ENCODE data around the gene BMP6. TPM values are rescaled to one million over a fixed set of nuclear protein-coding genes. Genes with fewer than 3 reads are reported as not detected.

Gene BMP6
- total RNA-seq, 1 experiment from 2014 or later, result 1.6 TPM

DNA sequence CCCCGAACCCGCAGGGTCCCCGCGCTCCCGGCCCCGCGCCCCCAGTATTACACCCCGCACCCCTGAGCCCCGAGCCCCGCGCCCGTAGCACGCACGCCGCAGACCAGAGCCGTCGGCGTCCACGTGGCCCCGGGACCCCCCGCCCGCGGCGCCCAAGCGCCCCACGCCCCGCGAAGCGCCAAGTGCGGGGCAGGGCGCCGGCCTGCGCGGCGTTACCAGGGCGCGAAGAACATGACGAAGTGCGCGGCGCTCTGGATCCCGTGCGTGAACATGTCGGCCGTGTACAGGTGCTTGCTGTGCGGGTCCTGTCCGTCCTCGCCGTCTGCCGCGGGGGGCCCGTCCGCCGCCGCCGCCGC, 184.4 kb downstream of the BMP6 start:
- TF ChIP-seq JUND (IDR thresholded peaks at IDR 0.05), result no peak
- TF ChIP-seq, protein P1, sequence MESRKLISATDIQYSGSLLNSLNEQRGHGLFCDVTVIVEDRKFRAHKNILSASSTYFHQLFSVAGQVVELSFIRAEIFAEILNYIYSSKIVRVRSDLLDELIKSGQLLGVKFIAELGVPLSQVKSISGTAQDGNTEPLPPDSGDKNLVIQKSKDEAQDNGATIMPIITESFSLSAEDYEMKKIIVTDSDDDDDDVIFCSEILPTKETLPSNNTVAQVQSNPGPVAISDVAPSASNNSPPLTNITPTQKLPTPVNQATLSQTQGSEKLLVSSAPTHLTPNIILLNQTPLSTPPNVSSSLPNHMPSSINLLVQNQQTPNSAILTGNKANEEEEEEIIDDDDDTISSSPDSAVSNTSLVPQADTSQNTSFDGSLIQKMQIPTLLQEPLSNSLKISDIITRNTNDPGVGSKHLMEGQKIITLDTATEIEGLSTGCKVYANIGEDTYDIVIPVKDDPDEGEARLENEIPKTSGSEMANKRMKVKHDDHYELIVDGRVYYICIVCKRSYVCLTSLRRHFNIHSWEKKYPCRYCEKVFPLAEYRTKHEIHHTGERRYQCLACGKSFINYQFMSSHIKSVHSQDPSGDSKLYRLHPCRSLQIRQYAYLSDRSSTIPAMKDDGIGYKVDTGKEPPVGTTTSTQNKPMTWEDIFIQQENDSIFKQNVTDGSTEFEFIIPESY (IDR thresholded peaks at IDR 0.05; ENCODE audit: extremely low read depth, insufficient replicate concordance, low read length), result no peak
- Histone ChIP-seq H3K27me3 (ENCODE audit: insufficient read depth, low read length) (peaks cover 26% of the 10 kb centered on the region; the same call in 1 of the 2 replicates), H3K9me2 (ENCODE audit: insufficient read depth) (no peaks in the 10 kb centered on the region), H3K79me2 (ENCODE audit: insufficient read depth, low read length) (peaks cover 47% of the 10 kb centered on the region), H3K36me3 (ENCODE audit: control insufficient read depth in 1 of 2, insufficient read depth in 2 of 2, low read length in 2 of 2) (peaks cover 0 to 5% of the 10 kb centered on the region in 2 experiments; a peak in 1 of 4 replicates), H3K4me1 (ENCODE audit: control insufficient read depth in 1 of 2, insufficient read depth in 2 of 2, low read length in 2 of 2) (peaks cover 5 to 24% of the 10 kb centered on the region in 2 experiments), H3K27ac (ENCODE audit: low read depth, low read length) (peak overlapping the region; percentile 87), H2AFZ (ENCODE audit: low read depth, low read length, poor library complexity, severe bottlenecking) (no peak overlapping the region), H3K4me2 (ENCODE audit: low read length) (peak overlapping the region; percentile 91), H3K4me3 (replicated peaks in 1 of 2; ENCODE audit: low read depth in 1 of 2, low read length in 2 of 2) (peak overlapping the region; percentile 79 to 94), H4K20me1 (ENCODE audit: insufficient read depth) (peaks cover 6% of the 10 kb centered on the region; the same call in 1 of the 2 replicates), H3K9ac (ENCODE audit: low read length) (peak overlapping the region; percentile 92), H3K9me3 (ENCODE audit: control insufficient read depth in 1 of 2, insufficient read depth in 1 of 2, low read depth in 1 of 2, low read length in 2 of 2) (no peaks in the 10 kb centered on the region)
- ChIA-PET CTCF (interaction anchor here (0.6 kb wide), 1 partner anchor 96 kb away, joined by 3 read pairs; no protein-coding TSS in a partner anchor), RAD21 (ENCODE audit: low non-redundant PET in 1 of 2, low total read pairs in 2 of 2, uncharacterized antibody in 2 of 2, unreplicated experiment in 2 of 2) (no interaction called here), POLR2A (no interaction called here)
- BruUV-seq (replicated peaks), result no TSS peak
- intact Hi-C loops (cut with micrococcal nuclease), result loop anchor here (10.0 kb wide), 1 partner anchor 185 kb away; the partner anchor contains the start of gene BMP6
- DNase-seq (ENCODE audit: low read depth, low spot score) (no peak), ATAC-seq (peak; percentile 58)

DNA sequence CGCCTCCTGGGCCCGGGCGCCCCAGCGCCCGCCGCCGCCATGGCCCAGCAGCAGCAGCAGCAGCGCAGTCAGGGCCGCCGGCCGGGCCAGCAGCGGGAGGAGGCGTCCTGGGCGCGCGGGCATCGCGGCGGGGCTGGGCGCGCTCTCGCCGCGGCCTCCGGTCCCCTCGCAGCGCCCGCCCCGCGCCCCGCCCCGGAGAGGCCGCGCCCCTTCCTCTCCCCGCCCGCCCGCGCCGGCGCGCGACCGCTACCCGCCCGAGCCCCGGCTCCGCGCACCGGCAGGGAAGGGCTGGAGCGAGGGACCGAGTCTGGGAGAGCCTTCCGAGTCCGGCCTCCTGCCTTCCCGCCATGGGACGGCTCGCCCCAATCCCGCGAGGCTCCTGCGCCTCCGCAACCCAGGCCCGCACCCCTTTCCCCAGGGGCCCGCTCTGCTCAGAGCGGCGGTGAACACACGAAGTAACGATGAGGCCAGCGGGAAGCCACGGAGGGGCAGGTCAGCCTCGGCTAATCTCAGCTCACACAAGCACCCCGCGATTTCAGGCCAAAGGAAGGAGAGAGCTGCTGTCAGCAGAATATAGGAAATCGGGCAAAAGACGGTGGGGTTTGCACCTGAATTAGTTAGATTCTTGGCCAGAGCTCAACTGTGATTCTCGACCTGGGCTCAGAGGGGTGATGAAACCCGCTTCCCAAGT, 184.9 kb downstream of the BMP6 start, which contains the start of gene TXNDC5:
Gene TXNDC5 (minus strand): TSS at position 135 of the 691 bp plus-strand sequence. CDS start 12 bp downstream, at position 123.
- H3K4me1 ChIP-seq (ENCODE audit: control insufficient read depth in 1 of 2, insufficient read depth in 2 of 2, low read length in 2 of 2), result peaks cover 5 to 24% of the 10 kb centered on the region in 2 experiments

More for the DNA sequence above, 184.9 kb downstream of the BMP6 start, which contains the start of gene TXNDC5:
- H3K4me3 ChIP-seq (replicated peaks in 1 of 2; ENCODE audit: low read depth in 1 of 2, low read length in 2 of 2), result peak within 1 kb of the TSS; percentile 79 to 94
- ATAC-seq (peak; percentile 84), DNase-seq (ENCODE audit: low read depth, low spot score) (no peak)
- peaks cover 27% of the 10 kb centered on the region; the same call in 1 of the 2 replicates for H3K27me3 ChIP-seq (ENCODE audit: insufficient read depth, low read length)
- intact Hi-C loops (cut with micrococcal nuclease), result loop anchor here (10.0 kb wide), 1 partner anchor 186 kb away; the partner anchor contains the start of gene BMP6
- no peak for TF ChIP-seq ZNF274 (IDR thresholded peaks at IDR 0.05; ENCODE audit: low read depth, low read length)
- TF ChIP-seq, protein P2, sequence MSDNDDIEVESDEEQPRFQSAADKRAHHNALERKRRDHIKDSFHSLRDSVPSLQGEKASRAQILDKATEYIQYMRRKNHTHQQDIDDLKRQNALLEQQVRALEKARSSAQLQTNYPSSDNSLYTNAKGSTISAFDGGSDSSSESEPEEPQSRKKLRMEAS (IDR thresholded peaks at IDR 0.05), result peak; percentile 40; the same call in 1 of the 2 replicates
- no peak for TF ChIP-seq FOSL1 (IDR thresholded peaks at IDR 0.05; ENCODE audit: low read depth)
- peak; percentile 73 for TF ChIP-seq POLR2A (IDR thresholded peaks at IDR 0.05; ENCODE audit: borderline replicate concordance, extremely low read depth, insufficient read depth, insufficient read length)
- no peak; the same call in 1 of the 2 replicates for TF ChIP-seq ZFX (IDR thresholded peaks at IDR 0.05)
- peak; percentile 72 for TF ChIP-seq POLR2AphosphoS5 (IDR thresholded peaks at IDR 0.05; ENCODE audit: low read depth, low read length)
- H3K9me3 ChIP-seq (ENCODE audit: control insufficient read depth in 1 of 2, insufficient read depth in 1 of 2, low read depth in 1 of 2, low read length in 2 of 2), result no peaks in the 10 kb centered on the region
- BruUV-seq (replicated peaks), result TSS peak; percentile 75
- POLR2A ChIA-PET, result no interaction called here
- H3K79me2 ChIP-seq (ENCODE audit: insufficient read depth, low read length), result peaks cover 42% of the 10 kb centered on the region
- peaks cover 6% of the 10 kb centered on the region; the same call in 1 of the 2 replicates for H4K20me1 ChIP-seq (ENCODE audit: insufficient read depth)
- H2AFZ ChIP-seq (ENCODE audit: low read depth, low read length, poor library complexity, severe bottlenecking), result no peak within 1 kb of the TSS
- peak within 1 kb of the TSS; percentile 87 for H3K27ac ChIP-seq (ENCODE audit: low read depth, low read length)
- H3K4me2 ChIP-seq (ENCODE audit: low read length), result peak within 1 kb of the TSS; percentile 97
- RAD21 ChIA-PET (ENCODE audit: low non-redundant PET in 1 of 2, low total read pairs in 2 of 2, uncharacterized antibody in 2 of 2, unreplicated experiment in 2 of 2), result no interaction called here
- peaks cover 0 to 5% of the 10 kb centered on the region in 2 experiments; a peak in 1 of 4 replicates for H3K36me3 ChIP-seq (ENCODE audit: control insufficient read depth in 1 of 2, insufficient read depth in 2 of 2, low read length in 2 of 2)
- no peaks in the 10 kb centered on the region for H3K9me2 ChIP-seq (ENCODE audit: insufficient read depth)
- CTCF ChIA-PET, result interaction anchor here (0.6 kb wide), 1 partner anchor 96 kb away, joined by 3 read pairs; no protein-coding TSS in a partner anchor
- H3K9ac ChIP-seq (ENCODE audit: low read length), result peak within 1 kb of the TSS; percentile 92

All from HCT116 (cell line).